ENCODE results near the gene TRIO.

TRIO gene

DNA sequence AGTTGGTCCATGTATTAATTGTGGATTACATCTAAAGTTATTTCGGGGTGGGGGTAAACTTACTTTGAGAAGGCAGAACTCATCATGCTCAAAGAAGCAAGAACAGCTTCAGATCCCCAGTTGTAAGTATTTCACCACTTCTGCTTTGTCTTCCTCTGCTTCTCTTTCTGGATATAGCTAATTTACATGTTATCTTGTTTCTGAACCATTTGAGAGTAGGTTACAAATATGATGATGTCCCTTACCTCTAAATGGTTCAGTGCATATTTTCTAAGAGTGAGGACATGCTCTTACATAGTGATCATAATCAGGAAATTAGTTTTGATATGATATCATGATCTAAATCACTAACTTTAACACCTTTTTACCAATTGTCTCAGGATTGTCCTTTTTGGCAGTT, 11.9 kb downstream of the TRIO start:
- H4K20me1 ChIP-seq (ENCODE audit: control insufficient read depth, insufficient read depth, low read depth, low read length) = peaks cover under 1% of the 10 kb centered on the region; the same call in 1 of the 2 replicates
- H3K27ac ChIP-seq (ENCODE audit: low read depth, low read length) = peak overlapping the region; percentile 85
- H3K4me2 ChIP-seq (ENCODE audit: low read length) = peak overlapping the region; percentile 74
- peaks cover 8% of the 10 kb centered on the region for H3F3A ChIP-seq (ENCODE audit: control insufficient read depth, insufficient read depth)
- no peaks in the 10 kb centered on the region for H3K9me3 ChIP-seq (ENCODE audit: control insufficient read depth, insufficient read depth, low read length)
- no peaks in the 10 kb centered on the region for H3K27me3 ChIP-seq (ENCODE audit: control insufficient read depth, low read length)
- peak overlapping the region; percentile 61 for H3K4me3 ChIP-seq (ENCODE audit: low read length)
- H3K9me2 ChIP-seq (replicated peaks; ENCODE audit: control insufficient read depth, low read length) = no peaks in the 10 kb centered on the region
- TF ChIP-seq CTCF (IDR thresholded peaks at IDR 0.05; ENCODE audit: low read depth, low read length, poor library complexity, severe bottlenecking) (no peak), EZH2phosphoT487 (IDR thresholded peaks at IDR 0.05; ENCODE audit: borderline replicate concordance, low read length) (no peak)
- no peaks in the 10 kb centered on the region for H3K36me3 ChIP-seq (ENCODE audit: control insufficient read depth, low read length)
- peaks cover 89% of the 10 kb centered on the region for H3K4me1 ChIP-seq (ENCODE audit: control insufficient read depth, low read length)
- peaks cover 97% of the 10 kb centered on the region for H3K79me2 ChIP-seq (ENCODE audit: control insufficient read depth, low read length)

- Histone ChIP-seq H3K4me1 (ENCODE audit: control insufficient read depth, low read length) (peaks cover 88% of the 10 kb centered on the region), H3K4me2 (ENCODE audit: low read length) (peak overlapping the region; percentile 74), H3K9me2 (replicated peaks; ENCODE audit: control insufficient read depth, low read length) (no peaks in the 10 kb centered on the region), H3K4me3 (ENCODE audit: low read length) (peak overlapping the region; percentile 61), H3F3A (ENCODE audit: control insufficient read depth, insufficient read depth) (peaks cover 8% of the 10 kb centered on the region), H3K27me3 (ENCODE audit: control insufficient read depth, low read length) (no peaks in the 10 kb centered on the region), H3K79me2 (ENCODE audit: control insufficient read depth, low read length) (peaks cover 97% of the 10 kb centered on the region), H3K36me3 (ENCODE audit: control insufficient read depth, low read length) (no peaks in the 10 kb centered on the region), H4K20me1 (ENCODE audit: control insufficient read depth, insufficient read depth, low read depth, low read length) (no peaks in the 10 kb centered on the region; the same call in 1 of the 2 replicates), H3K27ac (ENCODE audit: low read depth, low read length) (peak overlapping the region; percentile 85), H3K9me3 (ENCODE audit: control insufficient read depth, insufficient read depth, low read length) (no peaks in the 10 kb centered on the region)
- TF ChIP-seq EZH2phosphoT487 (IDR thresholded peaks at IDR 0.05; ENCODE audit: borderline replicate concordance, low read length) = no peak
These were observed 12.6 kb downstream of the TRIO start for GRCh38 chr5:14155739-14156138.

GRCh38 chr5:14156290-14156649, 13.1 kb downstream of the TRIO start:
- Histone ChIP-seq H3K9me2 (replicated peaks; ENCODE audit: control insufficient read depth, low read length) (no peaks in the 10 kb centered on the region), H3K79me2 (ENCODE audit: control insufficient read depth, low read length) (peaks cover 97% of the 10 kb centered on the region), H3F3A (ENCODE audit: control insufficient read depth, insufficient read depth) (peaks cover 8% of the 10 kb centered on the region), H3K4me3 (ENCODE audit: low read length) (peak overlapping the region; percentile 61), H3K27ac (ENCODE audit: low read depth, low read length) (peak overlapping the region; percentile 85), H3K27me3 (ENCODE audit: control insufficient read depth, low read length) (no peaks in the 10 kb centered on the region), H3K9me3 (ENCODE audit: control insufficient read depth, insufficient read depth, low read length) (no peaks in the 10 kb centered on the region), H3K36me3 (ENCODE audit: control insufficient read depth, low read length) (no peaks in the 10 kb centered on the region), H3K4me1 (ENCODE audit: control insufficient read depth, low read length) (peaks cover 83% of the 10 kb centered on the region), H4K20me1 (ENCODE audit: control insufficient read depth, insufficient read depth, low read depth, low read length) (no peaks in the 10 kb centered on the region; the same call in 1 of the 2 replicates), H3K4me2 (ENCODE audit: low read length) (peak overlapping the region; percentile 74)
- no peak for TF ChIP-seq EZH2phosphoT487 (IDR thresholded peaks at IDR 0.05; ENCODE audit: borderline replicate concordance, low read length)

DNA sequence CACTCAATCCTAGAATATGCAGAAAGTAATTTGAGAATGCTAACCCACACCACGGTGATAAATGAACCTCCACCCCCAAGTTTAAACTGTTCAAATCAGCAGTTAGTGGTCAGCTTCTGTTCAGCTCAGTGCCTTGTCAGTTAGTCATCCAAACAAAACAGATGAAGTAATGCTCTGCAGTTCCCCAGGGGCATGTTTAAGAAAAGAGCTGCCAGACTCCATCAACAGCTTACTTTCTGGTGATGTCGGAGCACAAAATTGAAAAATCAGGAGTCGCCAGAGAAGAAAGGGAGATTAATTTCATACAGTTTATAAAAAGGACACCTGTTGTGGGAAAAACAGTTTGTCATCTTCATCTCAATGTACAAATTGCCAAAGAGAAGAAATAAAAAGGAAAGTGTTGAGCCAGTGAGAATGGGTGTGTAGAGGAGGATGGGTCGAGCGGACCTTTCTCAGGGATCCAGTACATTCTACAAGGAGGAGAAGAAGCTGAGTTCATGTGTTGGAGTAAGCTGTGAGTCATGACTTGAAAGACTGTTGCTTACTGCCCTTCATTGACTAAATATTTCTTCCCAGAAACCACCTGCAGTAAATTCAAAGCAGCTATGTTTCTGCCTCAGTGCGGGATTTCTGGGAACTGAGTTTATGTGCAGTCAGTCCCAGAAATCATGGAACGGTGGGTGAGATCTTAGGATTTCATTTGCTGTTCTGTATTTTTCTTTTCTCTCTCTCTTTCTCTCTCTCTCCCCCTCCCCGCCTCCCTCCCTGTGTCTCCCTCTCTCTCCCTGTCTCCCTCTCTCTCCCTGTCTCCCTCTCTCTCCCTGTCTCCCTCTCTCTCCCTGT, 13.7 kb downstream of the TRIO start:
- Histone ChIP-seq H3K4me1 (ENCODE audit: control insufficient read depth, low read length) (peaks cover 81% of the 10 kb centered on the region), H3K79me2 (ENCODE audit: control insufficient read depth, low read length) (peaks cover 97% of the 10 kb centered on the region)

More for the DNA sequence above, 13.7 kb downstream of the TRIO start:
- peak overlapping the region; percentile 74 for H3K4me2 ChIP-seq (ENCODE audit: low read length)
- H3K27me3 ChIP-seq (ENCODE audit: control insufficient read depth, low read length) = no peaks in the 10 kb centered on the region
- TF ChIP-seq EZH2phosphoT487 (IDR thresholded peaks at IDR 0.05; ENCODE audit: borderline replicate concordance, low read length) = no peak
- no peak for TF ChIP-seq CTCF (IDR thresholded peaks at IDR 0.05; ENCODE audit: low read depth, low read length, poor library complexity, severe bottlenecking)
- H3K4me3 ChIP-seq (ENCODE audit: low read length) = peak overlapping the region; percentile 61
- H3F3A ChIP-seq (ENCODE audit: control insufficient read depth, insufficient read depth) = peaks cover 8% of the 10 kb centered on the region
- no peaks in the 10 kb centered on the region for H3K36me3 ChIP-seq (ENCODE audit: control insufficient read depth, low read length)
- no peaks in the 10 kb centered on the region for H3K9me3 ChIP-seq (ENCODE audit: control insufficient read depth, insufficient read depth, low read length)
- no peaks in the 10 kb centered on the region for H3K9me2 ChIP-seq (replicated peaks; ENCODE audit: control insufficient read depth, low read length)
- peaks cover 3% of the 10 kb centered on the region; the same call in 1 of the 2 replicates for H4K20me1 ChIP-seq (ENCODE audit: control insufficient read depth, insufficient read depth, low read depth, low read length)
- peak overlapping the region; percentile 85 for H3K27ac ChIP-seq (ENCODE audit: low read depth, low read length)
